GM18517 (cell line): Measurements from ENCODE around the gene ASIC5.
A peak's percentile ranks its signal among the peaks of the same experiment; 100 is the strongest.
"Not testable (repeated sequence)": the region's sequence is repeated elsewhere in the genome, so short reads cannot be mapped to it uniquely, and the experiment has no call there.

Experiments used
- ATAC-seq: cut with Tn5 transposase; IDR thresholded peaks from one replicate; pipeline ENCODE4 v1.9.1; 2021; ENCODE audit warnings: mild to moderate bottlenecking, moderate library complexity; ENCODE audit not compliant: unreplicated experiment

ASIC5 gene

DNA sequence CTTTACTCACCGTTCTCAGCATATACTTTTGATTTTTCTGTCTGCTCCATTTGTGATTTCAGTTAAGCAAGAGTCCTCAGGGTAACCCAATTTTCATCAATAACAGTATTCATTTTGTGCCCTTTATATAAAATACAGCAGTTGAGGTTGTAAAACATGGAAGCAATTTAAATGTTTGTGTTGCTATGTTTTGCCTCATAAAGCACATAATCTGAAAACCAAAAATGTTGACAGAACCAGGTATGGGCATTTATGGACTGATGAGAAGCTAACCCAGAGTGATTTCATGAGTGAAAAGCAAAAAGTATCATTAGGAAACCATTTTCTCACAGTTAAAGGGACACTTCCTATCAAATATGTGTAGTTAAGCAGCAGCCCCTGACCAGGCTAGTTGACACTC is at the start of gene ASIC5:
Gene ASIC5, minus strand, starts transcription at position 101 of the 400 bp plus-strand sequence. Its CDS starts 51 bp downstream, at position 50.
- ATAC-seq = no peak

- ATAC-seq = no peak
Observed at GRCh38 chr4:155914782-155915181, 48.7 kb upstream of the ASIC5 start.

GRCh38 chr4:155911905-155912304 is 45.8 kb upstream of the ASIC5 start:
- ATAC-seq = no peak

- no peak for ATAC-seq
Observed at GRCh38 chr4:155909615-155910226, 43.6 kb upstream of the ASIC5 start.

GRCh38 chr4:155908187-155909139 is 42.4 kb upstream of the ASIC5 start:
- peak; percentile 79 for ATAC-seq

GRCh38 chr4:155907556-155907955 is 41.5 kb upstream of the ASIC5 start:
- no peak for ATAC-seq

- ATAC-seq = no peak
Observed at GRCh38 chr4:155906554-155907247, 40.6 kb upstream of the ASIC5 start.

DNA sequence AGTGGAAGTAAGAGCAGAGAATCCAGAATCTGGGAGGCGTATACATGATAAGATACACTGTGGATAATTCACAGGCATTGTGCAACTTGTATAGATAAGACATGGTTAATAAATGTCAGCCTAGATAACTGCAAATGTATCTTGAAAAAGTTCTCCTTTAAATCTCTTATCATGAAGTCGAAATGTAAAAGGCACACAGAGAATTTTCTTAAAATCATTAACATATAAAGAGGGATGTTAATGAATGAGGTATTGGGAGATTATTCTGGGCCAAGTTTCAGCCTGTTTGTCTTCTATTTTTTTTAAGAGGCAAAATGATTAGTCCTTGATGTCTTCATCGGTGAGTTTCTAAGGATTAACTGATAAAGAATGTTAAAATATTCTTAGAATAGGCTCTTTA is 38.3 kb upstream of the ASIC5 start:
- ATAC-seq = no peak

- ATAC-seq = no peak
Observed at GRCh38 chr4:155903453-155903852, 37.4 kb upstream of the ASIC5 start, which contains the start of gene TDO2. Gene TDO2, plus strand, starts transcription at chr4:155903696. Its CDS starts 63 bp downstream, at chr4:155903759.

DNA sequence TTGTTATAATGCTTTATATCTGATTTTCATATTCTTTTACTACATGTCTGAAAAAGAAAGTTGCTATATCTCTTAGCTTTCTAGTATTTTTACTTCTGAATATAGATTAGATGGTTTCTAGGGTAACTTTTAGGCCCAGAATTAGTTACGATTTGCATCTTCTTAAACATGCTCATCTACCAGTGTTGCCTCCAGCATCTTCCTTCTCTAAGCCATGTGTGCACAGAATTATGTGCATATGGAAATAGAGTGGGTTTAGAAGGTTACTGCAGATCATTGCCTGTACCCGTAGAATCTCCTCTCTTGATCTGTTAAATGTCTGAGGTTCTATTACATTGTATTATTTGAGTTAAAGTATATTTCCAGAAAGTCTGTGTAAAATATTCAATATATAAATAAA is 34.9 kb upstream of the ASIC5 start:
- no peak for ATAC-seq

DNA sequence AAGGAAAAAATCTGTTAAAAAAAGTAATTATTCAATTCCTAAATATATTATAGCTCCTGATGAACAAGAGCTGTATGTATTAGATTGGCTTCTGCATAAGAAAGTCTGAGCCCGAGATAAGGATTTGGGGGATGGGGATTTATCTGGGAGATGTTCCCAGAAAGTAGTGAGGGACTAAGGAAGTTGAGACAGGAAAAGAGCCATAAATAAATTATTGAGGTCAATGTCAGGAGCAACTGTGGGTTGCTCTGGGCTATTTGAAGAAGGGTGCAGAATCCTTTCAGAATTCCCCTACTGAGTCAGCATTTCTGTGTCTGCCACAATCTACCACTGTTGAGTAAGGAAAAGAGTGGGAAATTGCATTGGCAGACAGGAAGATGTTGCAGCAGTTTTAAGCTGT is 34.3 kb upstream of the ASIC5 start:
- ATAC-seq = no peak

GRCh38 chr4:155899891-155900290 is 33.8 kb upstream of the ASIC5 start:
- no peak for ATAC-seq

- not testable (repeated sequence) for ATAC-seq
Observed at GRCh38 chr4:155898371-155898770, 32.3 kb upstream of the ASIC5 start.

DNA sequence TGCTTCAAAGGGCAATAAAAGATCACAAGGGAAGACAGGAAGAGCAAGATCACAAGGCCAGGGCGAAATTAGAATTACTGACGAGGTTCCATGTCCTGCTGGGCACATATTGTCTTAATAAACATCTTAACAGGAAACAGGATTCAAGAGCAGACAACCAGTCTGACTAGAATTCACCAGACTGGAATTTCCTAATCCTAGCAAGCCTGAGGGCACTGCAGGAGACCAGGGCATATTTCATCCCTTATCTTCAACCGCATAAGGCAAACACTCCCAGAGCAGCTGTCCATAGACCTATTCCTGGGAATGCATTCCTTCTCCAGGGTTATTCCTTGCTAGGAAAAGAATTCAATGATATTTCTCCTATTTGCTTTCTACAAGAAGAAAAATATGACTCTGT is 25.0 kb upstream of the ASIC5 start:
- no peak for ATAC-seq

DNA sequence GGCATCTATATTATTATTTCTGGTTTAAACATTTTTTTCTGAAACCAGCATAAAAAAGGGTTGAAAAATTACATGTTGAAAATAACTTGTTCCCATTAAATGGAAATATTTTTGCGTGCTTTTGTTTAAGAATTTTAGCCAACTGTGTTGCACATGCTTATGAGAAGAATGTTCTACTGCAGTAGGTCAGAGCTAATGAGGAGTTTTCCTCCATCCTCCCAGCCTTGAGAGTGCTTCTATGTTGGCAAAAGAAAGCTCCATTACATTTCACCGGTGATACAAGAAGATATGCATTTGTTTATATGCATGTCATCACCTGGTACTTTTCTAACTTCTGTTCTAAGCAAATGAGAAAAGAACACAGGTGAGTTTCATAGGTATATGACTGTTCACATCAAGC is 23.9 kb upstream of the ASIC5 start:
- ATAC-seq = no peak

- peak; percentile 96 for ATAC-seq
Observed at GRCh38 chr4:155889031-155889793, 23.1 kb upstream of the ASIC5 start.

GRCh38 chr4:155887847-155888570 is 21.9 kb upstream of the ASIC5 start:
- no peak for ATAC-seq

- no peak for ATAC-seq
Observed at GRCh38 chr4:155887045-155887444, 21.0 kb upstream of the ASIC5 start.

DNA sequence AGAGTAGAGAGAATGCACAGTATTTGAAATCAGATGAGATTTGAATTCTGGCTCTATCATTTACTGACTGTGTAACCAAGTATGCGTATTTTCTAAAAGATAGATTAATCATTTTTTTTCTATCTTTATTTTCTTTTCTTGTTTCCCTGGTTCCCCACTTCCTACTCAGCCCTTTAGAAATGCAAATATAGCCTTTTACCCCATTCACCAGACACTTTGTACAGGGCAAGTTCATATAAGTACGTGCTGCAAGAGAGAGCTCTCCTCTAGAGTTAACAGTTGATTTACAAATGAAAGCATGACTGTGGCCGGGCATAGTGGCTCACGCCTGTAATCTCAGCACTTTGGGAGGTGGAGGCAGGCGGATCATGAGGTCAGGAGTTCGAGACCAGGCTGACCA is 19.6 kb upstream of the ASIC5 start:
- no peak for ATAC-seq

DNA sequence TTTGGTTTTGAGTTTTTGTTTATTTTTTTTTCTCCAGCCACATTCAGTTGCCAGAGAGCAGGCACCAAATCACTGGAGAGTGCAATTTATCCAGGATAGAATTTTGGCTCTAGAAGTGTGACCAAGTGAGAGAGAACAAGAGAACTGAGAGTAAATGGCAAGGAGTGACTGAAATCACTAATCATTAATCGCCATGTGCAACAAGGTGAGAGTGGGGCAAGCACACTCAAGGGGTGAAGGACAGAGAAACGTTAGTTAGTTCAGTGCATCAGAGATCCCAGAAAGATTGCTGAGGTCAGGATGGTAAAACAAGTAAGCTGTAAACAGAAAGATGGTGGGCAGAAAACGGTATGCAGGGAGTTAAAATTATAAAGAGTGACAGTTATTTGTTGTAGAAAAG is 17.8 kb upstream of the ASIC5 start:
- no peak for ATAC-seq
